Coronary artery (tissue), 2 donors: ENCODE measurements around the gene RNPEP.
"Not testable (repeated sequence)": the region's sequence is repeated elsewhere in the genome, so short reads cannot be mapped to it uniquely, and the experiment has no call there.

Source experiments
- DNase-seq: peaks from one replicate; pipeline ENCODE4 v3.0.0-alpha.2; 2017; ENCODE audit warnings: low spot score
- H3K27ac ChIP-seq, 2 donors: fragments of 200-600 bp; sonication (generic); one replicate each; pipeline ENCODE4 v1.5.1; 2016 to 2019
- H3K4me3 ChIP-seq: fragments of 200-600 bp; sonication (generic); 2 replicates; pipeline ENCODE4 v1.5.1; 2016; ENCODE audit warnings: mild to moderate bottlenecking, moderate library complexity
- TF ChIP-seq, protein P1 (sequence below): fragments of 200-600 bp; sonication (generic); IDR thresholded peaks from one replicate; pipeline ENCODE4 v1.5.1; 2019; ENCODE audit warnings: antibody characterized with exemption

Gene RNPEP

DNA sequence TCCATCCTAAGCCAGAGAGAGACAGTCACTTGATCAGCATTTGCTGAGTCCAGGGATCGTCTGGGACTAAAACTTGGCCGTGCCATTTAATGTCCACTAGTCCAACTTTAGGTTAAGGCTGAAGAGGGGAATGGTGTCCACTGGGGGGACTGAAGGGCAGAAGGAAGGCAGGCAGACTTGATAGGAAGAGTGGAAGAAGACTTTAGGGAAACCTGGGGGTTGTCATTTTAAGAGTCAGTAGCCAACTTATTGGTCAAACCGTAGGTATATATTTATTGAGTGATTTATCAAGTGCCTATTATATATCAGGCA lies 34.8 kb upstream of the RNPEP start:
- TF ChIP-seq, protein P1, sequence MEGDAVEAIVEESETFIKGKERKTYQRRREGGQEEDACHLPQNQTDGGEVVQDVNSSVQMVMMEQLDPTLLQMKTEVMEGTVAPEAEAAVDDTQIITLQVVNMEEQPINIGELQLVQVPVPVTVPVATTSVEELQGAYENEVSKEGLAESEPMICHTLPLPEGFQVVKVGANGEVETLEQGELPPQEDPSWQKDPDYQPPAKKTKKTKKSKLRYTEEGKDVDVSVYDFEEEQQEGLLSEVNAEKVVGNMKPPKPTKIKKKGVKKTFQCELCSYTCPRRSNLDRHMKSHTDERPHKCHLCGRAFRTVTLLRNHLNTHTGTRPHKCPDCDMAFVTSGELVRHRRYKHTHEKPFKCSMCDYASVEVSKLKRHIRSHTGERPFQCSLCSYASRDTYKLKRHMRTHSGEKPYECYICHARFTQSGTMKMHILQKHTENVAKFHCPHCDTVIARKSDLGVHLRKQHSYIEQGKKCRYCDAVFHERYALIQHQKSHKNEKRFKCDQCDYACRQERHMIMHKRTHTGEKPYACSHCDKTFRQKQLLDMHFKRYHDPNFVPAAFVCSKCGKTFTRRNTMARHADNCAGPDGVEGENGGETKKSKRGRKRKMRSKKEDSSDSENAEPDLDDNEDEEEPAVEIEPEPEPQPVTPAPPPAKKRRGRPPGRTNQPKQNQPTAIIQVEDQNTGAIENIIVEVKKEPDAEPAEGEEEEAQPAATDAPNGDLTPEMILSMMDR = no peak
- Histone ChIP-seq H3K27ac (peak overlapping the region; percentile 91 to 95), H3K4me3 (peak overlapping the region; percentile 93)
- DNase-seq = no peak

DNA sequence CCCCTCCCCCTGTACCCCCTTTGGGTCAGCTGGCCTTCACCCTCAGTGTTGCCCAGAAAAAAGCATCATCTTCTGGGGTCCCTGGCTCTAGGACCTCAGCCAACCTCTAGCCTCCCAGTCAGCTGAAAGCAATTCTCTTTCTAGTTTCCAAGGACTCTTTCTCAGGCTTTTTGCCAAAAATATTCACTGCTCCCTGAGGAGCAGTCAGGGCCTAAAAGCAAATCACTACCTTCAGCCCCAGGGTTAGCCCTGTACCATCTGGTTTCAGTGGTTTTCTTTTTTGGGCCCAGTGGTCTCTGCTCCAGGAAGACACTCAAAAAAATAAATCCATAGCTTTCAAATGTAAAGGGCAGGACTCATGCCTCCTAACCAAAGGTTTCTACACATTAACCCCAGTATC lies 33.0 kb upstream of the RNPEP start:
- DNase-seq = no peak
- TF ChIP-seq, protein P1 = no peak
- H3K4me3 ChIP-seq = no peak overlapping the region
- H3K27ac ChIP-seq = peak overlapping the region; percentile 58 to 59

DNA sequence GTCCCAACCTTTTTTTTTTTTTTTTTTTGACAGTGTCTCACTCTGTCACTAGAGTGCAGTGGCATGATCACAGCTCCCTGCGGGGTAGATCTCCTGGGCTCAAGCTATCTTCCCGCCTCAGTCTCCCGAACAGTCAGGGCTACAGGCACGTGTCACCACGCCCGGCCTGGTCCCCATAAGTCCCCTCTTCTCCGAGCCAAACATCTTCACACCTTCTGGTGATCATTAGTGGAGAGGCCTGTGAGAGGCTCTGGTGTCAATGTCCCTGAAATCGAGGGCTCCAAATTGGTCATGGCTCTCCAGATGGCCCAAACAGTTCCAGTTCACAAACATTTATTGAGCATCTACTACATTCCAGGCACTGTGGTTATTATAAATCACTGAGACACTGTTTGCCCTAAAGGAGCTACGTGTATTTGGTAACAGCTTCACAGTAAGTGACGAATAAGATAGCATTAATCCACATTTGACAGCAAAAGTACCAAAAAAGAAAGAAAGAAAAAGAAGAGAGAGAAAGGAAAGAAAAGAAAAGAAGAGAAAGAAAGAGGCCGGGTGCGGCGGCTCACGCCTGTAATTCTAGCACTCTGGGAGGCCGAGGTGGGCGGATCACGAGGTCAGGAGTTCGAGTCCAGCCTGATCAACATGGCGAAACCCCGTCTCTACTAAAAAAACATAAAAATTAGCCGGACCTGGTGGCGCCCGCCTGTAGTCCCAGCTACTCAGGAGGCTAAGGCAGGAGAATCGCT lies 28.0 kb upstream of the RNPEP start:
- Histone ChIP-seq H3K27ac (peak overlapping the region; percentile 73 to 86), H3K4me3 (peak overlapping the region; percentile 95)
- DNase-seq = no peak
- TF ChIP-seq, protein P1 = no peak

DNA sequence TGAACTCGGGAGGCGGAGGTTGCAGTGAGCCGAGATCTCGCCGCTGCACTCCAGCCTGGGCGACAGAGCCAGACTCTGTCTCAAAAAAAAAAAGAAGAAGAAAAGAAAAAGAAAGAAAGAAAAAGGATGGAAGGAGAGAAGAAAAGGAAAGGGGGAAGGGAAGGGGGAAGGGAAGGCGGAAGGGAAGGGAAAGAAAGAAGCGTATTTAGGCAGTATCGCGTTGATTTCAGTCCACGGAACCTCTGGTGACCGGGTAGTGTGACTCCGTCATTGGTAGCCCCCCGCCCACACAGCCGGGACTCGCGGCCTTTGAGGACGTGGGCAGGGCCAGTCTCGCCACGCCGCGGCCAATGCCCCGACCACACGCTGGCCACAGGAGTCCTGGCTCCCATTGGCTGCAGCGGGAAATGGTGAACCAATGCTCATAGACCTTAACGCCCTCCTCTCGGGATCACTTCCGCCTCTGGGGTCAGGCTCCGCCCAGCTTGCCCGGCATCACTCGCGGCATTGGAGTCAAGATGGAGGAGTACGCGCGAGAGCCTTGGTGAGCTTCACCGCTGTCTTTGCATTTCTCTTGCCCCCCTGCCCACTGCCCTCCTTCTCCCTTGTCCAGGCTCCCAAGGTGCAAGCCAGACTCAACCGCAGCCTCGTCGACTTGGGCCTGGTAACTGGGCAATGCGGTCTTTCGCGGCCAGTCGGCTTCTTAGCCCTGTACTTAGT lies 27.3 kb upstream of the RNPEP start, which contains the start of gene TIMM17A:
Gene TIMM17A (plus strand): TSS at position 495 of the 720 bp plus-strand sequence. CDS start 24 bp downstream, at position 519.
- Histone ChIP-seq H3K4me3 (peak within 1 kb of the TSS; percentile 95), H3K27ac (peak within 1 kb of the TSS; percentile 76 to 86)
- TF ChIP-seq, protein P1 = no peak
- peak; percentile 99 for DNase-seq

DNA sequence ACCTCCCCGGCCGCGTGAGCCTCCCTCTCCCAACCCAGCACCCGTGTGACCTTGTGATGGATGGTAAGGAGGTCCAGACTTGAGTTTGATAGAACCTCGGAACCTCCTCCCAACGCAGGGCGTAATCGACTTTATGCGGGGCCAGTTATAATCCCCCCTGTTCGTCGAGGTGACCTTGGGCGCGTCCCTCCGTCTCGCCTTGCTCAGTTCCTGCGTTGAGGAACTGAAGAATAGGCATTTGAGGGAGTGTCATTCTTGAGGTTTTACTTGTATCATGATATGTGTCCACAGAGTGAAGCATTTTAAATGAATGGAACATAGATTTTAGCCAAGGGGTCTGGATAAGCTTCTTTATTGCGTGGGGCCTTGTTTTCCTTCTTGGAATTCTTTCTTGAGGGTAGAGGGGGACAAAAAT lies 26.7 kb upstream of the RNPEP start:
- TF ChIP-seq, protein P1 = no peak
- Histone ChIP-seq H3K4me3 (peak overlapping the region; percentile 95), H3K27ac (peak overlapping the region; percentile 76 to 86)
- no peak for DNase-seq

DNA sequence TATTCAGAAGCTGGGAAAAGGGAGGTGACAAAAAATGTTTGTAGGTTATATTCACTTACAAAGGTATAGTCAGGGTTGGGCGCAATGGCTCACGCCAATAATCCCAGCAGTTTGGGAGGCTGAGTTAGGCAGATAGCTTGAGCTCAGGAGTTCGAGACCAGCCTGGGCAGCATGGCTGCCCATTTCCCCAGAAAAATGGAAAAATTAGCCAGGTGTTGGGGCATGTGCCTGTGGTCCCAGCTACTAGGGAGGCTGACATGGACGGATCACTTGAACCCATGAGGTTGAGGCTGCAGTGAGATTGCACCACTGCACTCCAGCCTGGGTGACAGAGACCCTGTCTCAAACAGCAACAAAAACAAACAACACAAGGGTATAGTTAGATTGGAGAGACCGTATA lies 24.1 kb upstream of the RNPEP start:
- Histone ChIP-seq H3K27ac (no peak overlapping the region), H3K4me3 (no peak overlapping the region)
- TF ChIP-seq, protein P1 = no peak
- no peak for DNase-seq

DNA sequence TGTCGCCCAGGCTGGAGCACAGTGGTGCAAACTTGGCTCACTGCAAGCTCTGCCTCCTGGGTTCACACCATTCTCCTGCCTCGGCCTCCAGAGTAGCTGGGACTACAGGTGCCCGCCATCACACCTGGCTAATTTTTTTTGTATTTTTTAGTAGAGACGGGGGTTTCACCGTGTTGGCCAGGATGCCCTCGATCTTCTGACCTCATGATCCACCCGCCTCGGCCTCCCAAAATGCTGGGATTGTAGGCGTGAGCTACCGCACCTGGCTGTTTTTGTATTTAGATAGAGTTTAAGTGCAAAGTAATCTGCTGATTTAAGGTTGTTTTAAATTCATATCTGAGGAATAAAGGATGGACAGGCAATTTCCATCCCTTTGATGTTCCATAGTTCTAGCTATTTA lies 20.1 kb upstream of the RNPEP start:
- H3K4me3 ChIP-seq, DNase-seq, H3K27ac ChIP-seq: not testable (repeated sequence)
